GM21360 (cell line): Measurements from ENCODE around the gene CEP120.
"Not testable (repeated sequence)": the region's sequence is repeated elsewhere in the genome, so short reads cannot be mapped to it uniquely, and the experiment has no call there.

Experiments
- ATAC-seq: cut with Tn5 transposase; IDR thresholded peaks from one replicate; pipeline ENCODE4 v1.9.1; 2021; ENCODE audit warnings: mild to moderate bottlenecking, moderate library complexity; ENCODE audit not compliant: unreplicated experiment

The CEP120 gene

GRCh38 chr5:123439709-123440108 lies 16.5 kb upstream of the CEP120 start:
- no peak for ATAC-seq

- no peak for ATAC-seq
Measured at GRCh38 chr5:123438902-123439301, 15.7 kb upstream of the CEP120 start.

- peak; percentile 72 for ATAC-seq
Measured at GRCh38 chr5:123438244-123438643, 15.0 kb upstream of the CEP120 start.

- ATAC-seq, result no peak
Measured at GRCh38 chr5:123436201-123436600, 13.0 kb upstream of the CEP120 start.

GRCh38 chr5:123434796-123435195 lies 11.6 kb upstream of the CEP120 start:
- ATAC-seq, result no peak

- no peak for ATAC-seq
Measured at GRCh38 chr5:123433596-123433995, 10.4 kb upstream of the CEP120 start.

GRCh38 chr5:123430441-123430840 lies 7.2 kb upstream of the CEP120 start:
- not testable (repeated sequence) for ATAC-seq

GRCh38 chr5:123429993-123430392 lies 6.8 kb upstream of the CEP120 start:
- no peak for ATAC-seq

GRCh38 chr5:123429221-123429954 lies 6.2 kb upstream of the CEP120 start:
- no peak for ATAC-seq

- no peak for ATAC-seq
Measured at GRCh38 chr5:123428521-123429220, 5.5 kb upstream of the CEP120 start.

- no peak for ATAC-seq
Measured at GRCh38 chr5:123427281-123427680, 4.1 kb upstream of the CEP120 start.

GRCh38 chr5:123425431-123425830 lies 2.2 kb upstream of the CEP120 start:
- ATAC-seq, result no peak

GRCh38 chr5:123422433-123423277 lies 548 bp downstream of the CEP120 start:
- ATAC-seq, result peak; percentile 11

- no peak for ATAC-seq
Measured at GRCh38 chr5:123421773-123422172, 1.4 kb downstream of the CEP120 start.

- ATAC-seq, result no peak
Measured at GRCh38 chr5:123414974-123415373, 8.2 kb downstream of the CEP120 start.

- no peak for ATAC-seq
Measured at GRCh38 chr5:123412206-123412605, 11.0 kb downstream of the CEP120 start.

- ATAC-seq, result not testable (repeated sequence)
Measured at GRCh38 chr5:123401999-123402398, 21.2 kb downstream of the CEP120 start.

- no peak for ATAC-seq
Measured at GRCh38 chr5:123401320-123401719, 21.9 kb downstream of the CEP120 start.

- not testable (repeated sequence) for ATAC-seq
Measured at GRCh38 chr5:123400870-123401291, 22.3 kb downstream of the CEP120 start.

- ATAC-seq, result no peak
Measured at GRCh38 chr5:123398058-123398733, 25.0 kb downstream of the CEP120 start.

GRCh38 chr5:123397538-123397937 lies 25.7 kb downstream of the CEP120 start:
- ATAC-seq, result no peak
